Measurements from ENCODE around the gene COL27A1. TPM values are rescaled to one million over a fixed set of nuclear protein-coding genes. Genes with fewer than 3 reads are reported as not detected.

The COL27A1 gene
- total RNA-seq, 1 experiment from 2014 or later, result 12.0 TPM

- Histone ChIP-seq H3K36me3 (ENCODE audit: control insufficient read depth in 1 of 2, insufficient read depth in 2 of 2, low read length in 2 of 2) (no peaks in the 10 kb centered on the region), H3K4me3 (replicated peaks in 1 of 2; ENCODE audit: low read depth in 1 of 2, low read length in 2 of 2) (no peak overlapping the region), H3K4me1 (ENCODE audit: control insufficient read depth in 1 of 2, insufficient read depth in 2 of 2, low read length in 2 of 2) (no peaks in the 10 kb centered on the region), H3K79me2 (ENCODE audit: insufficient read depth, low read length) (no peaks in the 10 kb centered on the region), H3K27me3 (ENCODE audit: insufficient read depth, low read length) (no peaks in the 10 kb centered on the region), H4K20me1 (ENCODE audit: insufficient read depth) (no peaks in the 10 kb centered on the region), H3K9me3 (ENCODE audit: control insufficient read depth in 1 of 2, insufficient read depth in 1 of 2, low read depth in 1 of 2, low read length in 2 of 2) (no peaks in the 10 kb centered on the region), H3K9ac (ENCODE audit: low read length) (no peak overlapping the region), H3K27ac (ENCODE audit: low read depth, low read length) (no peak overlapping the region), H2AFZ (ENCODE audit: low read depth, low read length, poor library complexity, severe bottlenecking) (no peak overlapping the region), H3K4me2 (ENCODE audit: low read length) (no peak overlapping the region), H3K9me2 (ENCODE audit: insufficient read depth) (no peaks in the 10 kb centered on the region)
- no peak for TF ChIP-seq CEBPB (IDR thresholded peaks at IDR 0.05; ENCODE audit: low read depth)
- TF ChIP-seq EZH2 (IDR thresholded peaks at IDR 0.05), result no peak
- TF ChIP-seq SIN3A (IDR thresholded peaks at IDR 0.05; ENCODE audit: low read depth), result no peak
- no peak for TF ChIP-seq EZH2phosphoT487 (IDR thresholded peaks at IDR 0.05; ENCODE audit: borderline replicate concordance)
- no peak for TF ChIP-seq JUND (IDR thresholded peaks at IDR 0.05)
- TF ChIP-seq YY1 (IDR thresholded peaks at IDR 0.05; ENCODE audit: extremely low read depth, insufficient replicate concordance, low read depth, low read length), result no peak
- TF ChIP-seq POLR2A (IDR thresholded peaks at IDR 0.05; ENCODE audit: borderline replicate concordance, extremely low read depth, insufficient read depth, insufficient read length), result no peak
- no peak for TF ChIP-seq TCF7L2 (IDR thresholded peaks at IDR 0.05; ENCODE audit: borderline replicate concordance, extremely low read depth, insufficient read depth, insufficient read length)
- TF ChIP-seq ZFX (IDR thresholded peaks at IDR 0.05), result no peak
- TF ChIP-seq RAD21 (IDR thresholded peaks at IDR 0.05; ENCODE audit: low read depth), result no peak
- no peak for TF ChIP-seq SP1 (IDR thresholded peaks at IDR 0.05; ENCODE audit: low read depth)
- no peak for TF ChIP-seq POLR2AphosphoS5 (IDR thresholded peaks at IDR 0.05; ENCODE audit: low read depth, low read length)
- TF ChIP-seq CBX3 (IDR thresholded peaks at IDR 0.05; ENCODE audit: low read depth), result no peak
- intact Hi-C loops (cut with micrococcal nuclease), result no loop called here
- BruUV-seq (replicated peaks), result no TSS peak
- ChIA-PET POLR2A (no interaction called here), RAD21 (ENCODE audit: low non-redundant PET in 1 of 2, low total read pairs in 2 of 2, uncharacterized antibody in 2 of 2, unreplicated experiment in 2 of 2) (no interaction called here), CTCF (no interaction called here)
- ATAC-seq, result no peak
- DNase-seq (ENCODE audit: low read depth, low spot score), result no peak
Measured at GRCh38 chr9:114198249-114199040, 43.1 kb downstream of the COL27A1 start.

Data from HCT116 (cell line).